K562 (cell line): ENCODE measurements around the gene FAM227B. TPM values are rescaled to one million over a fixed set of nuclear protein-coding genes. Genes with fewer than 3 reads are reported as not detected.

Source experiments
- ATAC-seq: fragments of 200-7000 bp; cut with Tn5 transposase; 3 replicates; pipeline ENCODE4 v1.9.1; 2020; ENCODE audit warnings: moderate library complexity
- BruUV-seq: library from RNA; stranded (reverse); fragments of 400-500 nt; replicated peaks from 2 replicates; lab custom pipeline; 2021; lab: Mats Ljungman, UMichigan
- CTCF ChIA-PET: fragments of 300-600 bp; formaldehyde crosslinking; extraction: SDS; loops from one replicate; lab custom pipeline; 2021; ENCODE audit warnings: low intra/inter-chr PET ratio; lab: Yijun Ruan, JAX
- POLR2A ChIA-PET: fragments of 300-600, 350-650 bp; sonication (Branson Sonifier 250); formaldehyde crosslinking; extraction: SDS; loops from one replicate; lab custom pipeline; 2021; ENCODE audit warnings: antibody characterized with exemption, inconsistent platforms; lab: Yijun Ruan, JAX
- DNase-seq, 4 experiments: peaks; one replicate each; pipeline versions ENCODE4 v3.0.0 to v3.0.0-alpha.2; 2011 to 2018; ENCODE audit warnings: low spot score in 3 of 4, mixed read lengths in 3 of 4; ENCODE audit errors: extremely low read depth in 1 of 4
- FAIRE-seq: peaks from 2 replicates; lab custom pipeline; 2011; peaks lifted over from hg19 to GRCh38; lab: Jason Lieb, UNC
- H2AFZ ChIP-seq: 2 replicates; pipeline ENCODE4 v1.6.0; 2011; ENCODE audit warnings: low read depth, low read length, control low read depth, inconsistent platforms
- H3K27ac ChIP-seq: fragments of 200-600 bp; 3 replicates; pipeline ENCODE4 v1.8.0; 2011; ENCODE audit warnings: low read depth, mild to moderate bottlenecking, control low read depth, inconsistent platforms, low read length, moderate library complexity, mixed read lengths; ENCODE audit errors: extremely low read depth
- H3K27me3 ChIP-seq, 2 experiments: fragments of 300-600 bp in 1 of 2; 2 replicates in 1 of 2; 3 replicates in 1 of 2; pipeline versions ENCODE4 v1.6.0 to v1.8.0; 2011; ENCODE audit warnings: inconsistent platforms in 2 of 2, low read length in 2 of 2, mild to moderate bottlenecking in 1 of 2, mixed read lengths in 1 of 2, moderate library complexity in 1 of 2; ENCODE audit not compliant: control insufficient read depth in 2 of 2, insufficient read depth in 2 of 2
- H3K36me3 ChIP-seq: fragments of 300-600 bp; 3 replicates; pipeline ENCODE4 v1.8.0; 2011; ENCODE audit warnings: mild to moderate bottlenecking, low read length, inconsistent platforms; ENCODE audit not compliant: control insufficient read depth, insufficient read depth
- H3K4me1 ChIP-seq, 2 experiments: fragments of 200-600 bp in 1 of 2; replicated peaks in 1 of 2; 2 replicates in 1 of 2; 3 replicates in 1 of 2; pipeline versions ENCODE4 v1.5.1 to v1.8.0; 2011; ENCODE audit warnings: inconsistent platforms in 2 of 2, low read length in 2 of 2, mild to moderate bottlenecking in 1 of 2, mixed read lengths in 1 of 2, moderate library complexity in 1 of 2; ENCODE audit not compliant: control insufficient read depth in 2 of 2, insufficient read depth in 2 of 2
- H3K4me2 ChIP-seq: 2 replicates; pipeline ENCODE4 v1.6.1; 2011; ENCODE audit warnings: low read length, control low read depth, inconsistent platforms, mixed read lengths; ENCODE audit not compliant: insufficient read depth
- H3K4me3 ChIP-seq: fragments of 200-600 bp; sonication (generic), shearing (Covaris generic); 2 replicates; pipeline ENCODE4 v1.5.1; 2016; ENCODE audit warnings: control low read depth, inconsistent platforms
- H3K79me2 ChIP-seq: fragments of 200-600 bp; 3 replicates; pipeline ENCODE4 v1.8.0; 2011; ENCODE audit warnings: low read length, inconsistent platforms; ENCODE audit not compliant: control insufficient read depth, insufficient read depth
- H3K9ac ChIP-seq, 2 experiments: 2 replicates each; pipeline versions ENCODE4 v1.6.0 to v1.6.1; 2011; ENCODE audit warnings: low read depth in 2 of 2, low read length in 2 of 2, control low read depth in 1 of 2, inconsistent platforms in 1 of 2, mild to moderate bottlenecking in 1 of 2, mixed read lengths in 1 of 2; ENCODE audit not compliant: insufficient read depth in 1 of 2
- H3K9me1 ChIP-seq: one replicate; pipeline ENCODE4 v1.6.0; 2011; ENCODE audit warnings: inconsistent platforms, mild to moderate bottlenecking, low read length, moderate library complexity; ENCODE audit not compliant: control insufficient read depth, insufficient read depth
- H3K9me3 ChIP-seq: replicated peaks from 2 replicates; pipeline ENCODE4 v1.5.1; 2011; ENCODE audit warnings: low read depth, low read length, inconsistent platforms; ENCODE audit not compliant: control insufficient read depth, insufficient read depth
- H4K20me1 ChIP-seq: replicated peaks from 2 replicates; pipeline ENCODE4 v1.6.1; 2011; ENCODE audit warnings: low read length, inconsistent platforms, mixed read lengths; ENCODE audit not compliant: control insufficient read depth, insufficient read depth
- MGA ChIP-seq: fragments of 450-650 bp; IDR thresholded peaks from 2 replicates; pipeline ENCODE4 v1.6.1; 2016; ENCODE audit warnings: mild to moderate bottlenecking, moderate library complexity
- WGBS: fragments of 100-300 bp; shearing (Covaris generic); methylation state at CpG from one replicate; pipeline ENCODE4 v1.1.6; 2016; ENCODE audit warnings: low coverage, mixed read lengths; ENCODE audit not compliant: insufficient coverage; ENCODE audit errors: missing lambda C conversion rate; 5-methylcytosine and 5-hydroxymethylcytosine counted together
- in situ Hi-C: fragments of 300-500 bp; cut with MboI; formaldehyde crosslinking; loops from 4 replicates; pipeline ENCODE4 v1.15.0; 2018; ENCODE audit warnings: inconsistent platforms, mixed read lengths
- intact Hi-C: fragments of 100-400 bp; cut with micrococcal nuclease; formaldehyde crosslinking; loops from 2 replicates; pipeline ENCODE4 v1.14.2; 2022
- polyA plus RNA-seq, 8 experiments: library from polyadenylated mRNA; depleted of rRNA in 4 of 8; stranded (reverse) in 5 of 8; unstranded in 3 of 8; fragments of >200 nt; fragmentation: Nextera tagmentation in 2 of 8; fragmentation: Illumina TruSeq in 1 of 8; extraction: Ambion mirVana in 2 of 8; extraction: Trizol in 1 of 8; gene quantifications; 2 replicates each; pipeline versions ENCODE4 v1.2.1 to v1.2.3, GENCODE V29; 2011 to 2014; ENCODE audit warnings: inconsistent platforms in 1 of 8, missing spikeins in 1 of 8
- total RNA-seq, 7 experiments: library from RNA; depleted of rRNA in 6 of 7; stranded (reverse); fragments of >200 nt in 6 of 7; fragmentation: Illumina TruSeq in 2 of 7; extraction: Trizol in 2 of 7; gene quantifications; 2 replicates each; pipeline versions ENCODE4 v1.2.1 to v1.2.3, GENCODE V29; 2011 to 2021; ENCODE audit warnings: low replicate concordance in 1 of 7

Gene FAM227B
- total and polyA plus RNA-seq, 9 of the 15 experiments (the other 6 are each of a cell fraction or from before 2014, with no cell fraction given): 5.1 to 12.5 (median 11.2) TPM

GRCh38 chr15:49494842-49495241 is 125.8 kb downstream of the FAM227B start:
- Histone ChIP-seq H3K4me1 (no peaks in the 10 kb centered on the region), H4K20me1 (no peaks in the 10 kb centered on the region), H3K4me3 (no peak overlapping the region), H3K79me2 (no peaks in the 10 kb centered on the region), H3K27me3 (no peaks in the 10 kb centered on the region), H3K9ac (no peak overlapping the region), H3K4me2 (no peak overlapping the region), H2AFZ (no peak overlapping the region), H3K9me1 (no peaks in the 10 kb centered on the region), H3K36me3 (no peaks in the 10 kb centered on the region), H3K27ac (no peak overlapping the region), H3K9me3 (no peaks in the 10 kb centered on the region)
- in situ Hi-C loops (no loop called here), intact Hi-C loops (no loop called here)
- no peak for TF ChIP-seq MGA
- ATAC-seq (no peak), DNase-seq (no peak), FAIRE-seq (no peak)
- CTCF ChIA-PET: no interaction called here
- 0% methylated on average over 1 of the region's 1 CpG for WGBS
- POLR2A ChIA-PET: no interaction called here
- BruUV-seq: no TSS peak
